Measurements from ENCODE around the gene MAB21L3.

GRCh38 chr1:116110567-116111523 is at the start of gene MAB21L3:
- TF ChIP-seq, protein P1, sequence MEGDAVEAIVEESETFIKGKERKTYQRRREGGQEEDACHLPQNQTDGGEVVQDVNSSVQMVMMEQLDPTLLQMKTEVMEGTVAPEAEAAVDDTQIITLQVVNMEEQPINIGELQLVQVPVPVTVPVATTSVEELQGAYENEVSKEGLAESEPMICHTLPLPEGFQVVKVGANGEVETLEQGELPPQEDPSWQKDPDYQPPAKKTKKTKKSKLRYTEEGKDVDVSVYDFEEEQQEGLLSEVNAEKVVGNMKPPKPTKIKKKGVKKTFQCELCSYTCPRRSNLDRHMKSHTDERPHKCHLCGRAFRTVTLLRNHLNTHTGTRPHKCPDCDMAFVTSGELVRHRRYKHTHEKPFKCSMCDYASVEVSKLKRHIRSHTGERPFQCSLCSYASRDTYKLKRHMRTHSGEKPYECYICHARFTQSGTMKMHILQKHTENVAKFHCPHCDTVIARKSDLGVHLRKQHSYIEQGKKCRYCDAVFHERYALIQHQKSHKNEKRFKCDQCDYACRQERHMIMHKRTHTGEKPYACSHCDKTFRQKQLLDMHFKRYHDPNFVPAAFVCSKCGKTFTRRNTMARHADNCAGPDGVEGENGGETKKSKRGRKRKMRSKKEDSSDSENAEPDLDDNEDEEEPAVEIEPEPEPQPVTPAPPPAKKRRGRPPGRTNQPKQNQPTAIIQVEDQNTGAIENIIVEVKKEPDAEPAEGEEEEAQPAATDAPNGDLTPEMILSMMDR (IDR thresholded peaks at IDR 0.05) = no peak
- no peak for TF ChIP-seq EP300 (IDR thresholded peaks at IDR 0.05)
